Measurements from ENCODE around the gene FBXL7. TPM values are rescaled to one million over a fixed set of nuclear protein-coding genes. Genes with fewer than 3 reads are reported as not detected.

The FBXL7 gene
- total RNA-seq, 1 donor from 2014 or later: 12.3 TPM

- no peaks in the 10 kb centered on the region for H3K79me2 ChIP-seq (ENCODE audit: low read depth)
- H3K27ac Mint-ChIP-seq: no peak overlapping the region
- H2AFZ ChIP-seq (replicated peaks): no peak overlapping the region
- no peak overlapping the region for H3K4me3 ChIP-seq
- H3K9me3 Mint-ChIP-seq: peaks cover 30% of the 10 kb centered on the region
- H3K4me1 ChIP-seq: no peaks in the 10 kb centered on the region
- H3K9ac ChIP-seq: no peak overlapping the region
- no peak overlapping the region for H3K4me2 ChIP-seq
- no peaks in the 10 kb centered on the region for H3K27me3 ChIP-seq
- no peaks in the 10 kb centered on the region for H3F3A ChIP-seq (ENCODE audit: low read depth)
- DNase-seq (ENCODE audit: low spot score): no peak
- H3K9me3 ChIP-seq (ENCODE audit: low read depth): no peaks in the 10 kb centered on the region
- no peak overlapping the region for H3K27ac ChIP-seq
- TF ChIP-seq EZH2phosphoT487 (IDR thresholded peaks at IDR 0.05) (no peak), EZH2 (IDR thresholded peaks at IDR 0.05) (no peak)
- no peak overlapping the region for H3K4me3 Mint-ChIP-seq
- H4K20me1 ChIP-seq (ENCODE audit: low read depth): no peaks in the 10 kb centered on the region
- H3K36me3 ChIP-seq: peaks cover 4% of the 10 kb centered on the region
- no peaks in the 10 kb centered on the region for H3K27me3 Mint-ChIP-seq (ENCODE audit: insufficient read depth, low read depth)
- peaks cover 20% of the 10 kb centered on the region for H3K4me1 Mint-ChIP-seq
- peaks cover 6% of the 10 kb centered on the region for H3K36me3 Mint-ChIP-seq
Observed at GRCh38 chr5:15808577-15808976, 308.6 kb downstream of the FBXL7 start.

- Mint-ChIP-seq H3K27ac (no peak overlapping the region), H3K4me1 (peaks cover 5% of the 10 kb centered on the region), H3K4me3 (no peak overlapping the region), H3K36me3 (no peaks in the 10 kb centered on the region), H3K27me3 (ENCODE audit: insufficient read depth, low read depth) (no peaks in the 10 kb centered on the region), H3K9me3 (no peaks in the 10 kb centered on the region)
- Histone ChIP-seq H2AFZ (replicated peaks) (no peak overlapping the region), H3K4me3 (no peak overlapping the region), H4K20me1 (ENCODE audit: low read depth) (no peaks in the 10 kb centered on the region), H3K27ac (no peak overlapping the region), H3K36me3 (no peaks in the 10 kb centered on the region), H3K4me2 (no peak overlapping the region), H3K9me3 (ENCODE audit: low read depth) (no peaks in the 10 kb centered on the region), H3K9ac (no peak overlapping the region), H3K4me1 (no peaks in the 10 kb centered on the region), H3F3A (ENCODE audit: low read depth) (no peaks in the 10 kb centered on the region), H3K79me2 (ENCODE audit: low read depth) (peaks cover under 1% of the 10 kb centered on the region), H3K27me3 (no peaks in the 10 kb centered on the region)
- no peak for TF ChIP-seq EZH2 (IDR thresholded peaks at IDR 0.05)
- no peak for TF ChIP-seq EZH2phosphoT487 (IDR thresholded peaks at IDR 0.05)
- no peak for TF ChIP-seq CTCF (IDR thresholded peaks at IDR 0.05)
- no peak for DNase-seq (ENCODE audit: low spot score)
Observed at GRCh38 chr5:15819617-15820016, 319.6 kb downstream of the FBXL7 start.

- no peaks in the 10 kb centered on the region for H3K9me3 Mint-ChIP-seq
- H3K27me3 ChIP-seq: no peaks in the 10 kb centered on the region
- H3K9ac ChIP-seq: no peak overlapping the region
- H3K4me3 ChIP-seq: no peak overlapping the region
- no peaks in the 10 kb centered on the region for H3K27me3 Mint-ChIP-seq (ENCODE audit: insufficient read depth, low read depth)
- no peaks in the 10 kb centered on the region for H3K4me1 ChIP-seq
- no peak overlapping the region for H3K4me2 ChIP-seq
- no peaks in the 10 kb centered on the region for H3K36me3 ChIP-seq
- no peak overlapping the region for H3K27ac Mint-ChIP-seq
- TF ChIP-seq EZH2 (IDR thresholded peaks at IDR 0.05) (no peak), CTCF (IDR thresholded peaks at IDR 0.05) (no peak), EZH2phosphoT487 (IDR thresholded peaks at IDR 0.05) (no peak)
- H3K27ac ChIP-seq: no peak overlapping the region
- H3K79me2 ChIP-seq (ENCODE audit: low read depth): peaks cover 2% of the 10 kb centered on the region
- H3K4me1 Mint-ChIP-seq: no peaks in the 10 kb centered on the region
- no peak overlapping the region for H3K4me3 Mint-ChIP-seq
- H3F3A ChIP-seq (ENCODE audit: low read depth): no peaks in the 10 kb centered on the region
- no peak for DNase-seq (ENCODE audit: low spot score)
- H4K20me1 ChIP-seq (ENCODE audit: low read depth): no peaks in the 10 kb centered on the region
- no peaks in the 10 kb centered on the region for H3K9me3 ChIP-seq (ENCODE audit: low read depth)
- no peaks in the 10 kb centered on the region for H3K36me3 Mint-ChIP-seq
- H2AFZ ChIP-seq (replicated peaks): no peak overlapping the region
Observed at GRCh38 chr5:15821506-15821905, 321.5 kb downstream of the FBXL7 start.

GRCh38 chr5:15823398-15823797 is 323.4 kb downstream of the FBXL7 start:
- Histone ChIP-seq H4K20me1 (ENCODE audit: low read depth) (no peaks in the 10 kb centered on the region), H3K79me2 (ENCODE audit: low read depth) (peaks cover 9% of the 10 kb centered on the region), H3K9me3 (ENCODE audit: low read depth) (no peaks in the 10 kb centered on the region), H3F3A (ENCODE audit: low read depth) (no peaks in the 10 kb centered on the region), H3K27ac (no peak overlapping the region), H3K9ac (no peak overlapping the region), H3K4me2 (no peak overlapping the region), H3K4me3 (no peak overlapping the region), H3K27me3 (no peaks in the 10 kb centered on the region), H3K36me3 (no peaks in the 10 kb centered on the region), H2AFZ (replicated peaks) (no peak overlapping the region), H3K4me1 (no peaks in the 10 kb centered on the region)
- no peaks in the 10 kb centered on the region for H3K9me3 Mint-ChIP-seq
- no peaks in the 10 kb centered on the region for H3K4me1 Mint-ChIP-seq
- DNase-seq (ENCODE audit: low spot score): no peak
- H3K27ac Mint-ChIP-seq: no peak overlapping the region
- no peak overlapping the region for H3K4me3 Mint-ChIP-seq
- TF ChIP-seq CTCF (IDR thresholded peaks at IDR 0.05): no peak
- TF ChIP-seq EZH2phosphoT487 (IDR thresholded peaks at IDR 0.05): no peak
- no peaks in the 10 kb centered on the region for H3K36me3 Mint-ChIP-seq
- peaks cover 3% of the 10 kb centered on the region for H3K27me3 Mint-ChIP-seq (ENCODE audit: insufficient read depth, low read depth)
